HepG2 (cell line): ENCODE results near the gene CHKA. TPM values are rescaled to one million over a fixed set of nuclear protein-coding genes. Genes with fewer than 3 reads are reported as not detected.
A peak's percentile ranks its signal among the peaks of the same experiment; 100 is the strongest.

Source experiments
- ATAC-seq: fragments of 200-7000 bp; cut with Tn5 transposase; 3 replicates; pipeline ENCODE4 v1.9.1; 2020; ENCODE audit warnings: mild to moderate bottlenecking, moderate library complexity
- BruUV-seq: library from RNA; stranded (reverse); fragments of 400-500 nt; replicated peaks from 2 replicates; lab custom pipeline; 2021; lab: Mats Ljungman, UMichigan
- CTCF ChIA-PET: fragments of 300-600 bp; formaldehyde crosslinking; extraction: SDS; loops from one replicate; lab custom pipeline; 2021; ENCODE audit warnings: low total read pairs, inconsistent platforms, low intra/inter-chr PET ratio; lab: Yijun Ruan, JAX
- POLR2A ChIA-PET: fragments of 350-600 bp; sonication (Branson Sonifier 250); formaldehyde crosslinking; loops from one replicate; lab custom pipeline; 2020; ENCODE audit warnings: antibody characterized with exemption, inconsistent platforms; lab: Yijun Ruan, JAX
- DNase-seq: peaks from one replicate; pipeline ENCODE4 v3.0.0-alpha.2; 2015; ENCODE audit warnings: low spot score
- FAIRE-seq: peaks from 3 replicates; lab custom pipeline; 2011; peaks lifted over from hg19 to GRCh38; lab: Jason Lieb, UNC
- H2AFZ ChIP-seq: one replicate; pipeline ENCODE4 v1.6.1; 2011; ENCODE audit warnings: low read length, inconsistent platforms
- H3K27ac ChIP-seq: fragments of 300-600 bp; 3 replicates; pipeline ENCODE4 v1.8.0; 2011; ENCODE audit warnings: mixed run types, mild to moderate bottlenecking, mixed read lengths, low read length, inconsistent platforms; ENCODE audit not compliant: insufficient read depth; ENCODE audit errors: extremely low read length
- H3K27me3 ChIP-seq, 2 experiments: fragments of 200-600 bp in 1 of 2; 2 replicates in 1 of 2; 3 replicates in 1 of 2; pipeline versions ENCODE4 v1.6.0 to v1.8.0; 2011; ENCODE audit warnings: low read length in 2 of 2, mild to moderate bottlenecking in 2 of 2, moderate library complexity in 2 of 2, inconsistent platforms in 1 of 2; ENCODE audit not compliant: insufficient read depth in 2 of 2, control insufficient read depth in 1 of 2
- H3K36me3 ChIP-seq, 2 experiments: fragments of 200-600 bp in 1 of 2; replicated peaks in 1 of 2; 2 replicates in 1 of 2; 3 replicates in 1 of 2; pipeline versions ENCODE4 v1.5.1 to v1.8.0; 2011; ENCODE audit warnings: low read length in 2 of 2, inconsistent platforms in 1 of 2; ENCODE audit not compliant: insufficient read depth in 2 of 2, control insufficient read depth in 1 of 2
- H3K4me1 ChIP-seq: 2 replicates; pipeline ENCODE4 v1.5.1; 2012; ENCODE audit warnings: low read length, inconsistent platforms; ENCODE audit not compliant: insufficient read depth
- H3K4me2 ChIP-seq: 2 replicates; pipeline ENCODE4 v1.6.0; 2011; ENCODE audit warnings: low read depth, low read length, inconsistent platforms
- H3K4me3 ChIP-seq, 3 experiments: fragments of 200-600 bp in 1 of 3; sonication (generic), shearing (Covaris generic) in 1 of 3; replicated peaks in 1 of 3; 2 replicates each; pipeline ENCODE4 v1.5.1; 2011 to 2016; ENCODE audit warnings: low read length in 3 of 3, inconsistent platforms in 2 of 3, low read depth in 2 of 3, mild to moderate bottlenecking in 2 of 3, control low read depth in 1 of 3, mixed read lengths in 1 of 3; ENCODE audit not compliant: insufficient read depth in 1 of 3
- H3K79me2 ChIP-seq: one replicate; pipeline ENCODE4 v1.6.1; 2011; ENCODE audit warnings: low read length, inconsistent platforms; ENCODE audit not compliant: insufficient read depth
- H3K9ac ChIP-seq: 2 replicates; pipeline ENCODE4 v1.6.0; 2011; ENCODE audit warnings: mild to moderate bottlenecking, low read depth, low read length, inconsistent platforms; ENCODE audit not compliant: insufficient read depth
- H3K9me3 ChIP-seq: 2 replicates; pipeline ENCODE4 v1.5.1; 2012; ENCODE audit warnings: mild to moderate bottlenecking, low read length
- H4K20me1 ChIP-seq: 2 replicates; pipeline ENCODE4 v1.6.0; 2011; ENCODE audit warnings: inconsistent platforms, mild to moderate bottlenecking, low read length, moderate library complexity; ENCODE audit not compliant: insufficient read depth
- MAF1 ChIP-seq: sonication (generic); formaldehyde crosslinking; IDR thresholded peaks from 2 replicates; pipeline ENCODE4 v1.5.0; 2020; ENCODE audit warnings: missing genetic modification reagents, borderline replicate concordance
- ZNF547 ChIP-seq: sonication (generic); formaldehyde crosslinking; IDR thresholded peaks from 2 replicates; pipeline ENCODE4 v1.5.1; 2020; ENCODE audit warnings: mild to moderate bottlenecking, missing genetic modification reagents
- WGBS: methylation state at CpG from one replicate; pipeline ENCODE4 v1.1.6; 2017; ENCODE audit warnings: low lambda C conversion rate; 5-methylcytosine and 5-hydroxymethylcytosine counted together
- in situ Hi-C: cut with HindIII; loops from 2 replicates; pipeline ENCODE4 v1.10.0; 2017; ENCODE audit warnings: low pct_unique_long_range_greater_than_20kb; ENCODE audit not compliant: extremely low pct_ligation_motif_present
- intact Hi-C: fragments of 100-400 bp; cut with micrococcal nuclease; formaldehyde crosslinking; loops from one replicate; pipeline ENCODE4 v1.10.0; 2022; ENCODE audit not compliant: unreplicated experiment
- polyA plus RNA-seq, 8 experiments: library from polyadenylated mRNA; depleted of rRNA in 3 of 8; stranded (reverse) in 7 of 8; unstranded in 1 of 8; fragments of >200 nt; fragmentation: Illumina TruSeq in 4 of 8; extraction: Trizol in 4 of 8; gene quantifications; 2 replicates each; pipeline versions ENCODE4 v1.2.1 to v1.2.3, GENCODE V29; 2011 to 2016; ENCODE audit warnings: low read depth in 4 of 8, missing spikeins in 1 of 8, mixed read lengths in 1 of 8; ENCODE audit not compliant: insufficient read depth in 1 of 8
- total RNA-seq, 5 experiments: library from RNA; depleted of rRNA; stranded (reverse); fragments of >200 nt; fragmentation: Illumina TruSeq; extraction: Trizol; gene quantifications; 2 replicates each; pipeline ENCODE4 v1.2.3, GENCODE V29; 2016; ENCODE audit warnings: low read depth in 1 of 5
- TF ChIP-seq, protein P1 (sequence below): sonication (generic); formaldehyde crosslinking; conservative IDR thresholded peaks from 2 replicates; pipeline ENCODE4 v1.4.0; 2020; ENCODE audit warnings: missing genetic modification reagents
- TF ChIP-seq, protein P2 (sequence below): IDR thresholded peaks from 2 replicates; pipeline ENCODE4 v1.6.1; 2012; ENCODE audit warnings: low read depth, low read length, improper control_type of control experiment
- TF ChIP-seq, protein P3 (sequence below): sonication (generic); formaldehyde crosslinking; IDR thresholded peaks from 2 replicates; pipeline ENCODE4 v1.4.0; 2020; ENCODE audit warnings: missing genetic modification reagents

CHKA gene
- total and polyA plus RNA-seq, 2 of the 13 experiments (the other 11 are each of a cell fraction or from before 2014, with no cell fraction given) = 71.6 to 92.7 TPM

DNA sequence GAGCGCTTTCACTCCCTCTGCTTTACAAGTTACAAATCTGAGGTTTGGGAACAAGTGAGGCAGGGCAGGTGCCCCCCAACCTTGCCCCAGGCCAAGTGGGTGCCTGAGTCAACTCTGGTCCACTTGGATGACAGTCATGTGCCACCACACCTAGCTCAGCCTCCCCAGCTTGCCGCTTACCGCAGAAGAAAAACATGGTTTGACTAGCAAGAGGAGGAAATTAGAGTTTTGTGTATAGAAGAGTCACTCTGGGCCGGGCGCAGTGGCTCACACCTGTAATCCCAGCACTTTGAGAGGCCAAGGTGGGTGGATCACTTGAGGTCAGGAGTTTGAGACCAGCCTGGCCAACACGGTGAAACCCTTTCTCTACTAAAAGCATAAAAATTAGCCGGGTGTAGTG, 27.7 kb upstream of the CHKA start:
- Histone ChIP-seq H3K4me1 (peaks cover 79% of the 10 kb centered on the region), H3K27ac (peak overlapping the region; percentile 10), H4K20me1 (no peaks in the 10 kb centered on the region), H2AFZ (no peak overlapping the region)
- CTCF ChIA-PET = no interaction called here
- ATAC-seq = no peak
- TF ChIP-seq, protein P1, sequence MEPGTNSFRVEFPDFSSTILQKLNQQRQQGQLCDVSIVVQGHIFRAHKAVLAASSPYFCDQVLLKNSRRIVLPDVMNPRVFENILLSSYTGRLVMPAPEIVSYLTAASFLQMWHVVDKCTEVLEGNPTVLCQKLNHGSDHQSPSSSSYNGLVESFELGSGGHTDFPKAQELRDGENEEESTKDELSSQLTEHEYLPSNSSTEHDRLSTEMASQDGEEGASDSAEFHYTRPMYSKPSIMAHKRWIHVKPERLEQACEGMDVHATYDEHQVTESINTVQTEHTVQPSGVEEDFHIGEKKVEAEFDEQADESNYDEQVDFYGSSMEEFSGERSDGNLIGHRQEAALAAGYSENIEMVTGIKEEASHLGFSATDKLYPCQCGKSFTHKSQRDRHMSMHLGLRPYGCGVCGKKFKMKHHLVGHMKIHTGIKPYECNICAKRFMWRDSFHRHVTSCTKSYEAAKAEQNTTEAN (CRISPR knock-in tag) = no peak
- no peak for TF ChIP-seq ZNF547 (CRISPR knock-in tag)
- TF ChIP-seq, all 625 proteins: peak for 0
- Histone ChIP-seq H3K9ac (no peak overlapping the region), H3K36me3 (no peaks in the 10 kb centered on the region), H3K4me2 (no peak overlapping the region), H3K9me3 (no peaks in the 10 kb centered on the region), H3K27me3 (no peaks in the 10 kb centered on the region; a peak in 1 of 5 replicates), H3K79me2 (no peaks in the 10 kb centered on the region), H3K4me3 (no peak overlapping the region)
- BruUV-seq = no TSS peak
- WGBS = 95% methylated on average over 6 of the region's 7 CpGs
- DNase-seq (no peak), FAIRE-seq (no peak)
- POLR2A ChIA-PET = interaction anchor here (3.4 to 6.6 kb wide), 2 partner anchors 21 to 30 kb away, joined by 14 to 98 read pairs; partner anchors contain the start of gene CHKA
- in situ Hi-C loops (no loop called here), intact Hi-C loops (no loop called here)

DNA sequence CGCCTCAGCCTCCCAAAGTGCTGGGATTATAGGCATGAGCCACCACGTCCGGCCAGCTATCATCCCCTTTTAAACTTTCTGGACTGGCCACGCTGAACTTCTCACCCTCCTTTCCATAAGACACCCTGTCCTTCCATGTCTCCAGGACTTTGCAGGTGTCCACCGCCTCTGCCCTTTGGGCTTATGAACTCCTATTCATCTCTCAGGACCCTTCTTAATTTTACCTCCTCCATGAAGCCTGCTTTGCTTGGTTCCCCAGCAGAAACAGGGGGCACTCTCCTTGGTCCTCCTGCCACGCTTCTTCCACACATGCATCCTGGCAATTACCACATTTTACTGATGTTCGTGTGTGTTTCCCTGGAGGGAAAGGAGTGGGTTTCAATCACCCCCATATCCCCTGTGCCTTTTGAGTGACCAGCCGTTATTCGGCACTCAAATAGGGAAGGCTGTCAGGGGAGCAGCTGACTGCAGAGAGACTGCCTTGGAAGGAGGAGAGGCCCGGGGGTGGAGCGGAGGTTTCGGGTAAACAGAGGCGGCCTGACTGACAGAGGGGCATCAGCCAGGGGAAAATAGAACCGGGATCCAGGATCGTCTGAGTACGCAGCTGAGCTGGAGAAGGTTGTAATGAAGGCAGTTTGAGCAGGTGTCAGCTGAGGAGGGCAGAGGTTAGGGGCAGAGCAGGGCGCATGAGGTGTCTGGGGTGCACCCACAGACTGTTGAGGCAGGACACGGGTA, 27.1 kb upstream of the CHKA start:
- no peak for DNase-seq
- no peak overlapping the region for H3K4me2 ChIP-seq
- no peak overlapping the region for H3K4me3 ChIP-seq
- no peak for FAIRE-seq
- no peaks in the 10 kb centered on the region for H3K79me2 ChIP-seq
- H4K20me1 ChIP-seq = no peaks in the 10 kb centered on the region
- peak overlapping the region; percentile 26 for H3K27ac ChIP-seq
- no peaks in the 10 kb centered on the region for H3K36me3 ChIP-seq
- POLR2A ChIA-PET = interaction anchor here (1.4 to 7.7 kb wide), 8 partner anchors 12 to 163 kb away, joined by 3 to 196 read pairs (median 18); partner anchors contain the start of gene CHKA
- WGBS = 89% methylated on average over 18 of the region's 18 CpGs
- BruUV-seq = no TSS peak
- no peaks in the 10 kb centered on the region; a peak in 1 of 5 replicates for H3K27me3 ChIP-seq
- no peaks in the 10 kb centered on the region for H3K9me3 ChIP-seq
- intact Hi-C loops = no loop called here
- CTCF ChIA-PET = no interaction called here
- peaks cover 75% of the 10 kb centered on the region for H3K4me1 ChIP-seq
- in situ Hi-C loops = no loop called here
- ATAC-seq = no peak
- 0 out of 2 replicates have a peak overlapping the region, but pooled peaks have one; percentile 6 for H3K9ac ChIP-seq
- H2AFZ ChIP-seq = no peak overlapping the region
- TF ChIP-seq, protein P2, sequence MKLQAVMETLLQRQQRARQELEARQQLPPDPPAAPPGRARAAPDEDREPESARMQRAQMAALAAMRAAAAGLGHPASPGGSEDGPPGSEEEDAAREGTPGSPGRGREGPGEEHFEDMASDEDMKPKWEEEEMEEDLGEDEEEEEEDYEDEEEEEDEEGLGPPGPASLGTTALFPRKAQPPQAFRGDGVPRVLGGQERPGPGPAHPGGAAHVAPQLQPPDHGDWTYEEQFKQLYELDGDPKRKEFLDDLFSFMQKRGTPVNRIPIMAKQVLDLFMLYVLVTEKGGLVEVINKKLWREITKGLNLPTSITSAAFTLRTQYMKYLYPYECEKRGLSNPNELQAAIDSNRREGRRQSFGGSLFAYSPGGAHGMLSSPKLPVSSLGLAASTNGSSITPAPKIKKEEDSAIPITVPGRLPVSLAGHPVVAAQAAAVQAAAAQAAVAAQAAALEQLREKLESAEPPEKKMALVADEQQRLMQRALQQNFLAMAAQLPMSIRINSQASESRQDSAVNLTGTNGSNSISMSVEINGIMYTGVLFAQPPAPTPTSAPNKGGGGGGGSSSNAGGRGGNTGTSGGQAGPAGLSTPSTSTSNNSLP = no peak
- no peak for TF ChIP-seq MAF1 (CRISPR knock-in tag)
- TF ChIP-seq, protein P3, sequence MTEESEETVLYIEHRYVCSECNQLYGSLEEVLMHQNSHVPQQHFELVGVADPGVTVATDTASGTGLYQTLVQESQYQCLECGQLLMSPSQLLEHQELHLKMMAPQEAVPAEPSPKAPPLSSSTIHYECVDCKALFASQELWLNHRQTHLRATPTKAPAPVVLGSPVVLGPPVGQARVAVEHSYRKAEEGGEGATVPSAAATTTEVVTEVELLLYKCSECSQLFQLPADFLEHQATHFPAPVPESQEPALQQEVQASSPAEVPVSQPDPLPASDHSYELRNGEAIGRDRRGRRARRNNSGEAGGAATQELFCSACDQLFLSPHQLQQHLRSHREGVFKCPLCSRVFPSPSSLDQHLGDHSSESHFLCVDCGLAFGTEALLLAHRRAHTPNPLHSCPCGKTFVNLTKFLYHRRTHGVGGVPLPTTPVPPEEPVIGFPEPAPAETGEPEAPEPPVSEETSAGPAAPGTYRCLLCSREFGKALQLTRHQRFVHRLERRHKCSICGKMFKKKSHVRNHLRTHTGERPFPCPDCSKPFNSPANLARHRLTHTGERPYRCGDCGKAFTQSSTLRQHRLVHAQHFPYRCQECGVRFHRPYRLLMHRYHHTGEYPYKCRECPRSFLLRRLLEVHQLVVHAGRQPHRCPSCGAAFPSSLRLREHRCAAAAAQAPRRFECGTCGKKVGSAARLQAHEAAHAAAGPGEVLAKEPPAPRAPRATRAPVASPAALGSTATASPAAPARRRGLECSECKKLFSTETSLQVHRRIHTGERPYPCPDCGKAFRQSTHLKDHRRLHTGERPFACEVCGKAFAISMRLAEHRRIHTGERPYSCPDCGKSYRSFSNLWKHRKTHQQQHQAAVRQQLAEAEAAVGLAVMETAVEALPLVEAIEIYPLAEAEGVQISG (CRISPR knock-in tag) = no peak
